NCI-H2196 (cell line): ENCODE data around the gene TTLL9.

Experiments used
- DNase-seq: peaks from one replicate; lab custom pipeline; 2025; ENCODE audit not compliant: unreplicated experiment; lab: John Stamatoyannopoulos, UW

Gene TTLL9

GRCh38 chr20:31836853-31837608 lies 33.4 kb upstream of the TTLL9 start:
- no peak for DNase-seq

- no peak for DNase-seq
Observed at GRCh38 chr20:31837896-31838397, 32.5 kb upstream of the TTLL9 start.

- no peak for DNase-seq
Observed at GRCh38 chr20:31838646-31839292, 31.7 kb upstream of the TTLL9 start.

GRCh38 chr20:31839782-31840487 lies 30.5 kb upstream of the TTLL9 start:
- no peak for DNase-seq

- DNase-seq: no peak
Observed at GRCh38 chr20:31840906-31841816, 29.3 kb upstream of the TTLL9 start.

- DNase-seq: no peak
Observed at GRCh38 chr20:31841928-31842327, 28.5 kb upstream of the TTLL9 start.

- DNase-seq: no peak
Observed at GRCh38 chr20:31842471-31843157, 27.8 kb upstream of the TTLL9 start.

GRCh38 chr20:31843288-31843687 lies 27.1 kb upstream of the TTLL9 start:
- DNase-seq: no peak

GRCh38 chr20:31843881-31844280 lies 26.6 kb upstream of the TTLL9 start:
- no peak for DNase-seq

GRCh38 chr20:31844737-31845299 lies 25.6 kb upstream of the TTLL9 start:
- DNase-seq: no peak

- DNase-seq: no peak
Observed at GRCh38 chr20:31845300-31845863, 25.1 kb upstream of the TTLL9 start, which contains the start of gene FOXS1. Gene FOXS1 (minus strand): TSS chr20:31845604. CDS start chr20:31845542, 62 bp downstream.

- DNase-seq: no peak
Observed at GRCh38 chr20:31846793-31847138, 23.7 kb upstream of the TTLL9 start.

GRCh38 chr20:31848088-31848999 lies 22.1 kb upstream of the TTLL9 start:
- DNase-seq: no peak

GRCh38 chr20:31849306-31849930 lies 21.0 kb upstream of the TTLL9 start:
- peak; percentile 82 for DNase-seq

- no peak for DNase-seq
Observed at GRCh38 chr20:31851240-31851955, 19.0 kb upstream of the TTLL9 start.

GRCh38 chr20:31853481-31853880 lies 17.0 kb upstream of the TTLL9 start:
- DNase-seq: no peak

GRCh38 chr20:31856516-31856915 lies 13.9 kb upstream of the TTLL9 start:
- DNase-seq: no peak
